Left colon (tissue), 2 donors: ENCODE measurements around the gene HHIPL1. TPM values are rescaled to one million over a fixed set of nuclear protein-coding genes. Genes with fewer than 3 reads are reported as not detected.
"Not testable (repeated sequence)": the region's sequence is repeated elsewhere in the genome, so short reads cannot be mapped to it uniquely, and the experiment has no call there.

Source experiments
- ATAC-seq: fragments of 200-7000 bp; cut with Tn5 transposase; one replicate; pipeline ENCODE4 v1.9.1; 2020; ENCODE audit warnings: mild to moderate bottlenecking, moderate library complexity
- DNase-seq, 2 donors: peaks; one replicate each; pipeline ENCODE4 v3.0.0-alpha.2; 2020
- intact Hi-C, 2 donors: fragments of 100-400 bp; cut with DNase I in 1 of 2; cut with micrococcal nuclease in 1 of 2; formaldehyde crosslinking; loops; one replicate each; pipeline versions ENCODE4 v1.11.2 to v1.14.0; 2022; cut with DNase I, micrococcal nuclease
- total RNA-seq, 2 donors: library from RNA; stranded (reverse); fragmentation: NEBNext Ultra II Directional; extraction: Animal tissue kit (Norgen Biotek cat#: 25700); gene quantifications; one replicate each; pipeline ENCODE4 v1.2.1, GENCODE V29; 2021
- donor health status: DM: no; HTN: no; CAD: no.
- donor health status: DM: yes; HTN: yes; CAD: no.

Gene HHIPL1
- total RNA-seq, 2 donors from 2014 or later: 0.31 to 1.0 TPM

GRCh38 chr14:99628887-99629618, 15.9 kb upstream of the HHIPL1 start:
- peak; percentile 60 to 81 for DNase-seq
- ATAC-seq: peak; percentile 95
- intact Hi-C loops: loop anchor here (2.0 to 10.0 kb wide), 2 partner anchors 110 to 114 kb away; no protein-coding TSS in a partner anchor

- intact Hi-C loops: no loop called here
- DNase-seq: no peak
- ATAC-seq: no peak
Observed at GRCh38 chr14:99630202-99630601, 14.7 kb upstream of the HHIPL1 start.

- intact Hi-C loops: no loop called here
- DNase-seq (no peak), ATAC-seq (no peak)
Observed at GRCh38 chr14:99632410-99633035, 12.4 kb upstream of the HHIPL1 start.

- ATAC-seq: no peak
- intact Hi-C loops: no loop called here
- DNase-seq: no peak
Observed at GRCh38 chr14:99633141-99633540, 11.8 kb upstream of the HHIPL1 start.

GRCh38 chr14:99633918-99634317, 11.0 kb upstream of the HHIPL1 start:
- ATAC-seq (no peak), DNase-seq (no peak)
- intact Hi-C loops: no loop called here

- intact Hi-C loops: no loop called here
- DNase-seq (no peak), ATAC-seq (no peak)
Observed at GRCh38 chr14:99634443-99634842, 10.5 kb upstream of the HHIPL1 start.

GRCh38 chr14:99635116-99635515, 9.8 kb upstream of the HHIPL1 start:
- intact Hi-C loops: no loop called here
- no peak for ATAC-seq

GRCh38 chr14:99636487-99636886, 8.4 kb upstream of the HHIPL1 start:
- no peak for ATAC-seq
- intact Hi-C loops: no loop called here
- DNase-seq: no peak

More at GRCh38 chr14:99635116-99635515, 9.8 kb upstream of the HHIPL1 start:
- DNase-seq: no peak

- DNase-seq (no peak), ATAC-seq (no peak)
- intact Hi-C loops: no loop called here
Observed at GRCh38 chr14:99637624-99638023, 7.3 kb upstream of the HHIPL1 start.

GRCh38 chr14:99642771-99643170, 2.2 kb upstream of the HHIPL1 start:
- ATAC-seq, DNase-seq, intact Hi-C loops: not testable (repeated sequence)

GRCh38 chr14:99643343-99643742, 1.6 kb upstream of the HHIPL1 start:
- no peak for ATAC-seq
- no peak for DNase-seq
- intact Hi-C loops: no loop called here

- intact Hi-C loops: no loop called here
- ATAC-seq (no peak), DNase-seq (no peak)
Observed at GRCh38 chr14:99644035-99644587, 818 bp upstream of the HHIPL1 start.

- no peak for DNase-seq
- no peak for ATAC-seq
- intact Hi-C loops: no loop called here
Observed at GRCh38 chr14:99645545-99646505, 896 bp downstream of the HHIPL1 start.

- DNase-seq (no peak), ATAC-seq (no peak)
- intact Hi-C loops: no loop called here
Observed at GRCh38 chr14:99647411-99647810, 2.5 kb downstream of the HHIPL1 start.

GRCh38 chr14:99648027-99648784, 3.3 kb downstream of the HHIPL1 start:
- intact Hi-C loops: no loop called here

GRCh38 chr14:99649219-99649618, 4.3 kb downstream of the HHIPL1 start:
- intact Hi-C loops: no loop called here
- ATAC-seq (no peak), DNase-seq (no peak)

More at GRCh38 chr14:99648027-99648784, 3.3 kb downstream of the HHIPL1 start:
- DNase-seq (no peak), ATAC-seq (no peak)

GRCh38 chr14:99649643-99650042, 4.7 kb downstream of the HHIPL1 start:
- ATAC-seq (no peak), DNase-seq (no peak)
- intact Hi-C loops: no loop called here

GRCh38 chr14:99650189-99650588, 5.3 kb downstream of the HHIPL1 start:
- intact Hi-C loops: no loop called here
- no peak for ATAC-seq
- no peak for DNase-seq
